ENCODE measurements around the gene KLHL21. TPM values are rescaled to one million over a fixed set of nuclear protein-coding genes. Genes with fewer than 3 reads are reported as not detected.
A peak's percentile ranks its signal among the peaks of the same experiment; 100 is the strongest.

KLHL21 gene
- total RNA-seq, 1 experiment from 2014 or later, result 17.6 TPM

DNA sequence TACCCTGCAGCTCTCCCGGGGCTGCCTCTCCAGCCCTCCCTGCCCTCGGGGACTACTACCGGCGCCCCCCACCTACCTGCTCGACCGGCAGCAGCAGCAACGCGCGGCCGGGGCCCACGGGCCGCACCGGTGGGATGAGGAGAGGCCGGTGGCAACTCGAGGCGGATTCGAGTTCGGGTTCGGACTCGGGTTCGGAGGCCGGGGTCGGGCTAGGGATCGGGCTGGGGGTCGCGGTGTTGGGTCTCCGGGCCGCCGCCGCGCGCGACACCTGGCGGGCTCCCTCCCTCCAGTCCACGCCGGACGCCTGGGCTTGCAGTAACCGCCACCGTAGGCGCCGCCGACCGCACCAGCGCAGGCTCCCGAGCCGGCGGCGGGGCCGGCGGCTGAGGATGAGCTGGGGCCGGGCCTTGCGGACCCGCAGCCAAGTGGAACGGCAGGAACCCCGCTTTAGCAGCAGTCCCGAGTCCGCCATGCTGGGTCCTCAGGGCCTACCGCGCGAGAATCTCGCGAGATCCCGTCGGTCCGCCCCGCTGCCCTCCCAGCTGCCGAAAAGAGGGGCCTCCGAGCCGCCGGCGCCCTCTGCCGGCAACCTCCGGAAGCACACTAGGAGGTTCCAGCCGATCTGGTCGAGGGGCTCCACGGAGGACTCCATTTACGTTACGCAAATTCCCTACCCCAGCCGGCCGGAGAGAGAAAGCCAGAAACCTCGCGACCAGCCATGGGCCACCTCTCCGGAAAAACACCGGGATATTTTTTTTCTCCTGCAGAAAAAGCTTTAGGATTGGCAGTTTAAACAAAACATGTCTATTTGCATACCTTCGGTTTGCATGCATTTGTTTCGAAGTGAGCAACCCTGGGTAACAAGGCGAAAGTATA is 48.4 kb downstream of the KLHL21 start, which contains the start of gene NOL9 (continued):
- peak; percentile 75; the same call in 1 of the 2 replicates for TF ChIP-seq TEAD1 (CRISPR knock-in tag; IDR thresholded peaks at IDR 0.05)
- TF ChIP-seq, protein P1, sequence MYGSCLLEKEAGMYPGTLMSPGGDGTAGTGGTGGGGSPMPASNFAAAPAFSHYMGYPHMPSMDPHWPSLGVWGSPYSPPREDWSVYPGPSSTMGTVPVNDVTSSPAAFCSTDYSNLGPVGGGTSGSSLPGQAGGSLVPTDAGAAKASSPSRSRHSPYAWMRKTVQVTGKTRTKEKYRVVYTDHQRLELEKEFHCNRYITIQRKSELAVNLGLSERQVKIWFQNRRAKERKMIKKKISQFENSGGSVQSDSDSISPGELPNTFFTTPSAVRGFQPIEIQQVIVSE (CRISPR knock-in tag; IDR thresholded peaks at IDR 0.05; ENCODE audit: borderline replicate concordance), result no peak
- TF ChIP-seq, protein P2, sequence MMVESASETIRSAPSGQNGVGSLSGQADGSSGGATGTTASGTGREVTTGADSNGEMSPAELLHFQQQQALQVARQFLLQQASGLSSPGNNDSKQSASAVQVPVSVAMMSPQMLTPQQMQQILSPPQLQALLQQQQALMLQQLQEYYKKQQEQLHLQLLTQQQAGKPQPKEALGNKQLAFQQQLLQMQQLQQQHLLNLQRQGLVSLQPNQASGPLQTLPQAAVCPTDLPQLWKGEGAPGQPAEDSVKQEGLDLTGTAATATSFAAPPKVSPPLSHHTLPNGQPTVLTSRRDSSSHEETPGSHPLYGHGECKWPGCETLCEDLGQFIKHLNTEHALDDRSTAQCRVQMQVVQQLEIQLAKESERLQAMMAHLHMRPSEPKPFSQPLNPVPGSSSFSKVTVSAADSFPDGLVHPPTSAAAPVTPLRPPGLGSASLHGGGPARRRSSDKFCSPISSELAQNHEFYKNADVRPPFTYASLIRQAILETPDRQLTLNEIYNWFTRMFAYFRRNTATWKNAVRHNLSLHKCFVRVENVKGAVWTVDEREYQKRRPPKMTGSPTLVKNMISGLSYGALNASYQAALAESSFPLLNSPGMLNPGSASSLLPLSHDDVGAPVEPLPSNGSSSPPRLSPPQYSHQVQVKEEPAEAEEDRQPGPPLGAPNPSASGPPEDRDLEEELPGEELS (CRISPR knock-in tag; IDR thresholded peaks at IDR 0.05), result no peak
- no peak for TF ChIP-seq OVOL2 (CRISPR knock-in tag; IDR thresholded peaks at IDR 0.05; ENCODE audit: borderline replicate concordance)
- peak; percentile 40; the same call in 1 of the 2 replicates for TF ChIP-seq CREM (CRISPR knock-in tag; IDR thresholded peaks at IDR 0.05)
- no peak for TF ChIP-seq ZNF138 (CRISPR knock-in tag; conservative IDR thresholded peaks at IDR 0.05)
- TF ChIP-seq ZNF121 (CRISPR knock-in tag; IDR thresholded peaks at IDR 0.05), result no peak
- TF ChIP-seq, protein P3, sequence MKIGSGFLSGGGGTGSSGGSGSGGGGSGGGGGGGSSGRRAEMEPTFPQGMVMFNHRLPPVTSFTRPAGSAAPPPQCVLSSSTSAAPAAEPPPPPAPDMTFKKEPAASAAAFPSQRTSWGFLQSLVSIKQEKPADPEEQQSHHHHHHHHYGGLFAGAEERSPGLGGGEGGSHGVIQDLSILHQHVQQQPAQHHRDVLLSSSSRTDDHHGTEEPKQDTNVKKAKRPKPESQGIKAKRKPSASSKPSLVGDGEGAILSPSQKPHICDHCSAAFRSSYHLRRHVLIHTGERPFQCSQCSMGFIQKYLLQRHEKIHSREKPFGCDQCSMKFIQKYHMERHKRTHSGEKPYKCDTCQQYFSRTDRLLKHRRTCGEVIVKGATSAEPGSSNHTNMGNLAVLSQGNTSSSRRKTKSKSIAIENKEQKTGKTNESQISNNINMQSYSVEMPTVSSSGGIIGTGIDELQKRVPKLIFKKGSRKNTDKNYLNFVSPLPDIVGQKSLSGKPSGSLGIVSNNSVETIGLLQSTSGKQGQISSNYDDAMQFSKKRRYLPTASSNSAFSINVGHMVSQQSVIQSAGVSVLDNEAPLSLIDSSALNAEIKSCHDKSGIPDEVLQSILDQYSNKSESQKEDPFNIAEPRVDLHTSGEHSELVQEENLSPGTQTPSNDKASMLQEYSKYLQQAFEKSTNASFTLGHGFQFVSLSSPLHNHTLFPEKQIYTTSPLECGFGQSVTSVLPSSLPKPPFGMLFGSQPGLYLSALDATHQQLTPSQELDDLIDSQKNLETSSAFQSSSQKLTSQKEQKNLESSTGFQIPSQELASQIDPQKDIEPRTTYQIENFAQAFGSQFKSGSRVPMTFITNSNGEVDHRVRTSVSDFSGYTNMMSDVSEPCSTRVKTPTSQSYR (CRISPR knock-in tag; IDR thresholded peaks at IDR 0.05), result 0 out of 2 replicates have a peak, but pooled peaks have one; percentile 43
- TF ChIP-seq, protein P4, sequence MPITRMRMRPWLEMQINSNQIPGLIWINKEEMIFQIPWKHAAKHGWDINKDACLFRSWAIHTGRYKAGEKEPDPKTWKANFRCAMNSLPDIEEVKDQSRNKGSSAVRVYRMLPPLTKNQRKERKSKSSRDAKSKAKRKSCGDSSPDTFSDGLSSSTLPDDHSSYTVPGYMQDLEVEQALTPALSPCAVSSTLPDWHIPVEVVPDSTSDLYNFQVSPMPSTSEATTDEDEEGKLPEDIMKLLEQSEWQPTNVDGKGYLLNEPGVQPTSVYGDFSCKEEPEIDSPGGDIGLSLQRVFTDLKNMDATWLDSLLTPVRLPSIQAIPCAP (CRISPR knock-in tag; IDR thresholded peaks at IDR 0.05), result no peak
- no peak for TF ChIP-seq ZBTB21 (CRISPR knock-in tag; IDR thresholded peaks at IDR 0.05; ENCODE audit: borderline replicate concordance)
- no peak for TF ChIP-seq ZNF263 (CRISPR knock-in tag; IDR thresholded peaks at IDR 0.05; ENCODE audit: low read depth)
- TF ChIP-seq NR1H2 (CRISPR knock-in tag; IDR thresholded peaks at IDR 0.05), result no peak
- no peak for TF ChIP-seq MXD4 (CRISPR knock-in tag; IDR thresholded peaks at IDR 0.05; ENCODE audit: borderline replicate concordance)
- TF ChIP-seq, protein P5, sequence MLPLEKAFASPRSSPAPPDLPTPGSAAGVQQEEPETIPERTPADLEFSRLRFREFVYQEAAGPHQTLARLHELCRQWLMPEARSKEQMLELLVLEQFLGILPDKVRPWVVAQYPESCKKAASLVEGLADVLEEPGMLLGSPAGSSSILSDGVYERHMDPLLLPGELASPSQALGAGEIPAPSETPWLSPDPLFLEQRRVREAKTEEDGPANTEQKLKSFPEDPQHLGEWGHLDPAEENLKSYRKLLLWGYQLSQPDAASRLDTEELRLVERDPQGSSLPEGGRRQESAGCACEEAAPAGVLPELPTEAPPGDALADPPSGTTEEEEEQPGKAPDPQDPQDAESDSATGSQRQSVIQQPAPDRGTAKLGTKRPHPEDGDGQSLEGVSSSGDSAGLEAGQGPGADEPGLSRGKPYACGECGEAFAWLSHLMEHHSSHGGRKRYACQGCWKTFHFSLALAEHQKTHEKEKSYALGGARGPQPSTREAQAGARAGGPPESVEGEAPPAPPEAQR (CRISPR knock-in tag; IDR thresholded peaks at IDR 0.05), result no peak
- TF ChIP-seq, protein P6, sequence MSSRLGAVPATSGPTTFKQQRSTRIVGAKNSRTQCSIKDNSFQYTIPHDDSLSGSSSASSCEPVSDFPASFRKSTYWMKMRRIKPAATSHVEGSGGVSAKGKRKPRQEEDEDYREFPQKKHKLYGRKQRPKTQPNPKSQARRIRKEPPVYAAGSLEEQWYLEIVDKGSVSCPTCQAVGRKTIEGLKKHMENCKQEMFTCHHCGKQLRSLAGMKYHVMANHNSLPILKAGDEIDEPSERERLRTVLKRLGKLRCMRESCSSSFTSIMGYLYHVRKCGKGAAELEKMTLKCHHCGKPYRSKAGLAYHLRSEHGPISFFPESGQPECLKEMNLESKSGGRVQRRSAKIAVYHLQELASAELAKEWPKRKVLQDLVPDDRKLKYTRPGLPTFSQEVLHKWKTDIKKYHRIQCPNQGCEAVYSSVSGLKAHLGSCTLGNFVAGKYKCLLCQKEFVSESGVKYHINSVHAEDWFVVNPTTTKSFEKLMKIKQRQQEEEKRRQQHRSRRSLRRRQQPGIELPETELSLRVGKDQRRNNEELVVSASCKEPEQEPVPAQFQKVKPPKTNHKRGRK (CRISPR knock-in tag; IDR thresholded peaks at IDR 0.05; ENCODE audit: borderline replicate concordance), result no peak
- TF ChIP-seq, protein P7, sequence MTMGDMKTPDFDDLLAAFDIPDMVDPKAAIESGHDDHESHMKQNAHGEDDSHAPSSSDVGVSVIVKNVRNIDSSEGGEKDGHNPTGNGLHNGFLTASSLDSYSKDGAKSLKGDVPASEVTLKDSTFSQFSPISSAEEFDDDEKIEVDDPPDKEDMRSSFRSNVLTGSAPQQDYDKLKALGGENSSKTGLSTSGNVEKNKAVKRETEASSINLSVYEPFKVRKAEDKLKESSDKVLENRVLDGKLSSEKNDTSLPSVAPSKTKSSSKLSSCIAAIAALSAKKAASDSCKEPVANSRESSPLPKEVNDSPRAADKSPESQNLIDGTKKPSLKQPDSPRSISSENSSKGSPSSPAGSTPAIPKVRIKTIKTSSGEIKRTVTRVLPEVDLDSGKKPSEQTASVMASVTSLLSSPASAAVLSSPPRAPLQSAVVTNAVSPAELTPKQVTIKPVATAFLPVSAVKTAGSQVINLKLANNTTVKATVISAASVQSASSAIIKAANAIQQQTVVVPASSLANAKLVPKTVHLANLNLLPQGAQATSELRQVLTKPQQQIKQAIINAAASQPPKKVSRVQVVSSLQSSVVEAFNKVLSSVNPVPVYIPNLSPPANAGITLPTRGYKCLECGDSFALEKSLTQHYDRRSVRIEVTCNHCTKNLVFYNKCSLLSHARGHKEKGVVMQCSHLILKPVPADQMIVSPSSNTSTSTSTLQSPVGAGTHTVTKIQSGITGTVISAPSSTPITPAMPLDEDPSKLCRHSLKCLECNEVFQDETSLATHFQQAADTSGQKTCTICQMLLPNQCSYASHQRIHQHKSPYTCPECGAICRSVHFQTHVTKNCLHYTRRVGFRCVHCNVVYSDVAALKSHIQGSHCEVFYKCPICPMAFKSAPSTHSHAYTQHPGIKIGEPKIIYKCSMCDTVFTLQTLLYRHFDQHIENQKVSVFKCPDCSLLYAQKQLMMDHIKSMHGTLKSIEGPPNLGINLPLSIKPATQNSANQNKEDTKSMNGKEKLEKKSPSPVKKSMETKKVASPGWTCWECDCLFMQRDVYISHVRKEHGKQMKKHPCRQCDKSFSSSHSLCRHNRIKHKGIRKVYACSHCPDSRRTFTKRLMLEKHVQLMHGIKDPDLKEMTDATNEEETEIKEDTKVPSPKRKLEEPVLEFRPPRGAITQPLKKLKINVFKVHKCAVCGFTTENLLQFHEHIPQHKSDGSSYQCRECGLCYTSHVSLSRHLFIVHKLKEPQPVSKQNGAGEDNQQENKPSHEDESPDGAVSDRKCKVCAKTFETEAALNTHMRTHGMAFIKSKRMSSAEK (CRISPR knock-in tag; IDR thresholded peaks at IDR 0.05; ENCODE audit: borderline replicate concordance), result no peak
- no peak for TF ChIP-seq TP53 (CRISPR knock-in tag; IDR thresholded peaks at IDR 0.05)
- no peak for TF ChIP-seq CBFB (CRISPR knock-in tag; IDR thresholded peaks at IDR 0.05; ENCODE audit: low read depth)
- TF ChIP-seq, protein P8, sequence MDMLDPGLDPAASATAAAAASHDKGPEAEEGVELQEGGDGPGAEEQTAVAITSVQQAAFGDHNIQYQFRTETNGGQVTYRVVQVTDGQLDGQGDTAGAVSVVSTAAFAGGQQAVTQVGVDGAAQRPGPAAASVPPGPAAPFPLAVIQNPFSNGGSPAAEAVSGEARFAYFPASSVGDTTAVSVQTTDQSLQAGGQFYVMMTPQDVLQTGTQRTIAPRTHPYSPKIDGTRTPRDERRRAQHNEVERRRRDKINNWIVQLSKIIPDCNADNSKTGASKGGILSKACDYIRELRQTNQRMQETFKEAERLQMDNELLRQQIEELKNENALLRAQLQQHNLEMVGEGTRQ (CRISPR knock-in tag; IDR thresholded peaks at IDR 0.05), result no peak
- TF ChIP-seq, protein P9, sequence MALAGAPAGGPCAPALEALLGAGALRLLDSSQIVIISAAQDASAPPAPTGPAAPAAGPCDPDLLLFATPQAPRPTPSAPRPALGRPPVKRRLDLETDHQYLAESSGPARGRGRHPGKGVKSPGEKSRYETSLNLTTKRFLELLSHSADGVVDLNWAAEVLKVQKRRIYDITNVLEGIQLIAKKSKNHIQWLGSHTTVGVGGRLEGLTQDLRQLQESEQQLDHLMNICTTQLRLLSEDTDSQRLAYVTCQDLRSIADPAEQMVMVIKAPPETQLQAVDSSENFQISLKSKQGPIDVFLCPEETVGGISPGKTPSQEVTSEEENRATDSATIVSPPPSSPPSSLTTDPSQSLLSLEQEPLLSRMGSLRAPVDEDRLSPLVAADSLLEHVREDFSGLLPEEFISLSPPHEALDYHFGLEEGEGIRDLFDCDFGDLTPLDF (CRISPR knock-in tag; IDR thresholded peaks at IDR 0.05), result no peak
- TF ChIP-seq GTF2I (CRISPR knock-in tag; conservative IDR thresholded peaks at IDR 0.05), result no peak
- no peak for TF ChIP-seq MYBL2 (CRISPR knock-in tag; IDR thresholded peaks at IDR 0.05)

All from WTC11 (cell line).